Sciatic nerve (tissue), 2 donors: ENCODE data around the gene PKP3. TPM values are rescaled to one million over a fixed set of nuclear protein-coding genes. Genes with fewer than 3 reads are reported as not detected.

Source experiments
- ATAC-seq: fragments of 200-7000 bp; cut with Tn5 transposase; one replicate; pipeline ENCODE4 v1.9.1; 2020; ENCODE audit warnings: mild to moderate bottlenecking, moderate library complexity
- DNase-seq: peaks from one replicate; pipeline ENCODE4 v3.0.0-alpha.2; 2020; ENCODE audit warnings: low spot score
- intact Hi-C: fragments of 100-400 bp; cut with DNase I; formaldehyde crosslinking; loops from one replicate; pipeline ENCODE4 v1.14.2; 2022
- total RNA-seq: library from RNA; stranded (reverse); fragmentation: NEBNext Ultra II Directional; extraction: Animal tissue kit (Norgen Biotek cat#: 25700); gene quantifications from one replicate; pipeline ENCODE4 v1.2.1, GENCODE V29; 2021
- donor health status: DM: no; HTN: no; CAD: no.
- donor health status: DM: no; HTN: no; CAD: no.

Gene PKP3
- total RNA-seq, 1 donor from 2014 or later, result 0.49 TPM

DNA sequence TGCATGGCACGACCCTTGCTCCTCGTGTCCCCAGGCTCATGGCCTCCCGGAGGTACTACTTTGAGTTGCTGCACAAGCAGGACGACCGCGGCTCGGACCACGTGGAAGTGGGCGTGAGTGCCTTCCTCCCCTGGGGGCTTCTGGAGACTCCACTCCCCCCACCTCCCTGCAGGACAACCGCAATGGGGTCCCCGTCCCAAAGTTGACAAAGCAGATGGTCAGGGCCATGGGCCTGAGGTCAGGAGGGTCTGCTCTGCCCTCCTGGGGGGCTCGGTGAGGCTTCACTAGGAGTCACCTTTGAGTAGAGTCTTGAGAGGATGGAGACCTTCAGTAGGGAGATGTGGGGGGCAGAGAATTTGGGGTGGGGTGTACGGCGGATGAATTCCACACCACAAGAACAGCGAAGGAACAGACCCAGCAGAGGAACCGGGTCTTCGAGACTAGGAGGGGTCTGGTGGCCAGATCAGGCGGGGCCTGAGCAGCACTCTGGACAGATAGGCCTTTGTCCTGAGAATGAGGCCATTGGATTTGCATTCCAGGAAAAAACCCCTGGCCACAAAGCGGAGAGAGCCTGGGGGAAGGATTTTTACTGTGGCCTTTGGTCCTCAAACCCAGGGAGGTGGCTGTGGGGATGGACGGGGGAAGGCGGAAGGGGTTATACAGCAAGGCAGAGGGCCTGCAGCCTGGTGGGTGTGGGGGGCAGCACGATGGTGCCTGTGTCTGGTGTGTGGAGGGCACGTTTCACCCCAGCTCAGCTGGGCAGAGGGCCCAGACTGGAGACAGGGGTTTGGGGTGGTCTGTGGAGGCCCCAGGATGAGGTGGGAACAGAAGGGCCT, 20.1 kb upstream of the PKP3 start:
- intact Hi-C loops, result no loop called here
- DNase-seq, result no peak
- ATAC-seq, result peak; percentile 77

DNA sequence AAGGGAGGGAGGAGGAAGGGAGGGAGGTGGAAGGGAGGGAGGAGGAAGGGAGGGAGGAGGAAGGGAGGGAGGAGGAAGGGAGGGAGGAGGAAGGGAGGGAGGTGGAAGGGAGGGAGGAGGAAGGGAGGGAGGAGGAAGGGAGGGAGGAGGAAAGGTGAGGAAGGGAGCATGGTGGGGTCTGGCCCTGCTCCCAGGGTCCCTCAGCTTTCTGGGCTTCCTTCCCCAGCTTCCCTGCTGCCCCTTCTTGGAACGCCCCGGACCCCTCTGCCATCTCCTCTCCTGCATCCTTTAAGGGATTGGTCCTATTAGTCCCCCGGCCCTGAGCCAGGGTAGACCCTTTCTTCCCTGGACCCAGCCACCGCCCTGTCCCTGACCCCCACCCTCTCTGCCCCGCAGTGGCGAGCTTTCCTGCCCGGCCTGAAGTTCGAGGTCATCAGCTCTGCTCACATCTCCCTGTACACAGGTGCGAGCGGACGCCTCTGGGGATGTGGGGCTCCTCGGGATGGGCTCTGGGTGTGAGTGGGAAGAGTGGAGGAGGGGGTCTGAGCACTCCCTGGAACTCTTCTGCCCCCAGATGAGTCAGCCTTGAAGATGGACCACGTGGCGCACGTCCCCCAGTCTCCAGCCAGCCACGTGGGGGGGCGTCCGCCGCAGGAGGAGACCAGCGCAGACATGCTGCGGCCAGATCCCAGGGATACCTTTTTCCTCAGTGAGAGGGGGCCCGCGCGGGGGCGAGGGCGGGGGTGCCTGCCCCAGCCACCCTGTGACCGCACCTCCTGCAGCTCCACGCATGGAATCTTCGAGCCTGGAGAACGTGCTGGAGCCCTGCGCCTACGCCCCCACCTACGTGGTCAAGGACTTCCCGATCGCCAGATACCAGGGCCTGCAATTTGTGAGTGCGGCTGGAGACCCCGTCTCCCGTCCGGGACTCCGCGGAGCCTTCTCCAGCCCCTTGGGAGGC, 18.7 kb upstream of the PKP3 start:
- DNase-seq (no peak), ATAC-seq (no peak)
- intact Hi-C loops, result no loop called here

DNA sequence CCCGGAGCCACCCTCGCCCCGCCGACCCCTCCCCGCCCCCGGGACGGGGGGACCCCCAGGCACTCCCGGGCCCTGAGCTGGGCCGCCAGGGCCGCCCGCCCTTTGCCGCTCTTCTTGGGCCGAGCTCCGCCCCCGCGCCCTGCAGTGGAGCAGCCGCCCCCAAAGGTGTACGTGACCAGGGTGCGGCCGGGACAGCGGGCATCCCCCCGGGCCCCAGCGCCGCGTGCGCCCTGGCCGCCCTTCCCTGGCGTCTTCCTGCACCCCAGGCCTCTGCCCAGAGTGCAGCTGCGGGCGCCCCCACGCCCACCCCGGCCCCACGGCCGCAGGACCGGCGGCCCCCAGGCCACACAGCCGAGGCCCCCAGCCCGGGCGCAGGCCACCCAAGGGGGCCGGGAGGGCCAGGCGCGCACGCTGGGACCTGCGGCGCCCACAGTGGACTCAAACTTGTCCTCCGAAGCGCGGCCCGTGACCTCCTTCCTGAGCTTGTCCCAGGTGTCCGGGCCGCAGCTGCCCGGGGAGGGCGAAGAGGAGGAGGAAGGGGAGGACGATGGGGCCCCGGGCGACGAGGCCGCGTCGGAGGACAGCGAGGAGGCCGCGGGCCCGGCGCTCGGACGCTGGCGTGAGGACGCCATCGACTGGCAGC, 17.4 kb upstream of the PKP3 start:
- no peak for DNase-seq
- intact Hi-C loops, result no loop called here
- ATAC-seq, result no peak

DNA sequence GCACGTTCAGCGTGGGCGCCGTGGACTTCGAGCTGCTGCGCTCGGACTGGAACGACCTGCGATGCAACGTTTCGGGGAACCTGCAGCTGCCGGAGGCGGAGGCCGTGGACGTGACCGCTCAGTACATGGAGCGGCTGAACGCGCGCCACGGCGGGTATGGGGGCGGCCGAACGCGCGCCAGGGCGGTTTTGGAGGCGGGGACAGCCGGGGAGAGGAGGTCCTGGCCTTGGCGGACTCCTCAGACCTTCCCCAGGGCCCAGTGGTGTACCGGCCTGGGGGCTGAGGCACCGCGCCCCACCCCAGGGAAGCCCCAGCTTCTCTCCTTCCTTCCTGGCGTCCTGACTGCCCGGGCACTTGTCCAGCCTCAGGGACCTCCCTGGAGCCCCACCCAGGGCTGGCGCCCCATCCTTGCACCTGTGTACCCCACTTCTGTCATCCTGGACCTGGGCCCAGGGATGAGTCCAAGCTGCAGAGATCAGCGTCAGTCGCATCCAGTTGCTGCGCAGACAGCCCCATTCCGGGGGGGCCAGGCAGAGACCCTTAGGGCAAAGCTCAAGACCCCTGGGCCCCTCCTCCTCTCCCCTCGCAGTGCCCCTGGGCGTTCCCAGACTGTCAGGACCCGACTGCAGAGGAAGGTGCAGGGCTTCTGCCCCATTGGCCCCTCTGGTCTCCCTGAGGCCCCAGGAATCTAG, 16.7 kb upstream of the PKP3 start:
- DNase-seq (no peak), ATAC-seq (no peak)
- intact Hi-C loops, result no loop called here

DNA sequence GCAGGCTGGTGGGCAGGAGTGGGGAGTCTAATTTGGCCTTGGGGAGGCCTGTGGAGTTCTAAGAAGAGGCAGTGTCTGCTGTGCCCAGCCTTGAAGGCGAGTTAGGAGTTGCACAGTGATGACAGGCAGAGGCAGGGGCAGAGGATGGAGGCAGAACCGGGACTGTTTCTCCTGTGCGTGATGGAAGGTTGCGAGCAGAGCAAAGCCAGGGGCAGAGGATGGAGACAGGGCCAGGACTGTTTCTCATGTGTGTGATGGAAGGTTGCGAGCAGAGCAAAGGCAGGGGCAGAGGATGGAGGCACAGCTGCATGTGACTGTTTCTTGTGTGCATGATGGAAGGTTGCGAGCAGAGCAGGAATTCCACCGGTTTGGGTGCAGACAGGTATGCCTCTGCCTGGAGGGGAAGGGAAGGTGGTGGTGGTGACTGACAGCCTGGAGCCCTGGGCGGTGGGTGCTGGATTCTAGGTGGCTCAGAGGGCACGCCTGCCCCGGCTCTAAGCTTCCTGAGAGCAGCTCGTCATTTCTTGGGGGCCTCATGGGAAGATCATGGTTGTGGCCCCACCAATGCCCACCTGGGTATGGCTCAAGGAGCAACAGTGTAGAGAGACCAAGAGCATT, 16.0 kb upstream of the PKP3 start:
- intact Hi-C loops, result no loop called here
- no peak for ATAC-seq
- DNase-seq, result no peak

DNA sequence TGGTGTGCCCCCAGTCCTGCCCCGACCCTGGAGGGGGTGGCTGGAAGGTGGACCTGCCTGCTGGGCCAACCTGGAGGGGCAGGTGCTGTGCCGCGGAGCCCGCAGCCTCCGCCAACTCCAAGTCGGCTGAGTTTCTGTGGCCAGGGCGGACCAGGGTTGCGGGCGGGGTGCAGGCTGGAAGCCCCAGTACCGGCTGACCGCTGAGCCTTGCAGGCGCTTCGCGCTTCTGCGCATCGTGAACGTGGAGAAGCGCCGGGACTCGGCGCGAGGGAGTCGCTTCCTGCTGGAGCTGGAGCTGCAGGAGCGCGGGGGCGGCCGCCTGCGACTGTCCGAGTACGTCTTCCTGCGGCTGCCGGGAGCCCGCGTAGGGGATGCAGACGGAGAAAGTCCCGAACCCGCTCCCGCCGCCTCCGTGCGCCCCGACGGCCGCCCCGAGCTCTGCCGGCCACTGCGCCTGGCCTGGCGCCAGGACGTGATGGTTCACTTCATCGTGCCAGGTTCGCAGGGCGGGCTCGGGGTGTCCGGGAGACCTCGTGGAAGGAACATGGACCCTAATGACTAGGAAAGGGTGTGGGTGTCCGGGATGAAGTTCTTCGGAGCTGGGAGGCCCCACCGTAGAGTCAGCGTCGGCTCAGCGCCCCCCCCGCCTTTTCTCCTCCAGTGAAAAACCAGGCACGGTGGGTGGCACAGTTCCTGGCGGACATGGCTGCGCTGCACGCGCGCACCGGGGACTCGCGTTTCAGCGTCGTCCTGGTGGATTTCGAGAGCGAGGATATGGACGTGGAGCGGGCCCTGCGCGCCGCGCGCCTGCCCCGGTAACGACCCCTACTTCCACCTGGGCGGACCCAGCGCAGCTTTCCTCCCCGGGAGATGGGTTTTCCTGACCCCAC, 14.6 kb upstream of the PKP3 start:
- intact Hi-C loops, result no loop called here
- DNase-seq (no peak), ATAC-seq (no peak)

DNA sequence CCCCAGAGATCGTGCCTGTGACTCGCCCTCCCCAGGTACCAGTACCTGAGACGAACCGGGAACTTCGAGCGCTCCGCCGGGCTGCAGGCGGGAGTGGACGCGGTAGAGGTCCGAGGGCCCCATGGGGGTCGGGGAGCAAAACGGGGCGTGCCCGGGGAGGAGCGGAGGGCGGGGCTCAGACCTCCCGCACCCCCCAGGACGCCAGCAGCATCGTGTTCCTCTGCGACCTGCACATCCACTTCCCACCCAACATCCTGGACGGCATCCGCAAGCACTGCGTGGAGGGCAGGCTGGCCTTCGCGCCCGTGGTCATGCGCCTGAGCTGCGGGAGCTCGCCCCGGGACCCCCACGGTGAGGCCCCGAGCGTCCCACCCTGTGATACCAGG, 13.9 kb upstream of the PKP3 start:
- no peak for DNase-seq
- intact Hi-C loops, result no loop called here
- no peak for ATAC-seq

DNA sequence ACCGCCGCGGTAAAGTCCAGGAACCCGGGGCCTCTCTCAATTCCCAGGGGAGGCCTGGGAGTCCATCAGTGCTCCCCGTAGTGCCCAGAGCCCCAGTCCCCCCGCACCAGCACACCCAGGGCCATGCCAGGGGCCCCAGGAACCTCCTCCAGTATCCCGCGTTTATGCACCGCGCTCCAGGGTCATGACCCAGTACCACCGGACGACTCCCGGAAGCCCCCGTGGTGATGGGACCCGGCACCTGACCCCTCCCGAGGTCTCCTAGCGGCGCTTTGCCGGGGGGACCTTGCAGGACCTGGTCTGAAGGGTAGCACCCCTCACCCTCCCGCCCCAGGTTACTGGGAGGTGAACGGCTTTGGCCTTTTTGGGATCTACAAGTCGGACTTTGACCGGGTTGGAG, 13.5 kb upstream of the PKP3 start:
- no peak for DNase-seq
- ATAC-seq, result no peak
- intact Hi-C loops, result no loop called here

DNA sequence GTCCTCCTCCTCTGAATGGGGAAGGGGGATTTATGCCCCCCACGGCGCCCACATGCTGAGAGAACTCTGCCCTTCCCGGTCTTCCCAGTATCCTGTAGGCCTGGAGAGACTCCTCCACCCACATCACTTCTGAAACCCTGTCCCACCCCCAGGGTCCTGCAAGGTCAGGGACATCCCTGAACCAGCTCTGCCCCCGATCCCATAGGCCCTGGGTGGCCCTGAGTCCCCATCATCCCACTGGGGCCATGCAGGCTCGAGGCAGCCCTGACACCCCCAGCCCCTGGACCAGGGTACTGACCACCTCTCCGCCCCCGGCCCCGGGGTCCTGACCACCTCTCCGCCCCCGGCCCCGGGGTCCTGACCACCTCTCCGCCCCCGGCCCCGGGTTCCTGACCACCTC, 13.0 kb upstream of the PKP3 start:
- intact Hi-C loops, result no loop called here
- DNase-seq (no peak), ATAC-seq (no peak)

DNA sequence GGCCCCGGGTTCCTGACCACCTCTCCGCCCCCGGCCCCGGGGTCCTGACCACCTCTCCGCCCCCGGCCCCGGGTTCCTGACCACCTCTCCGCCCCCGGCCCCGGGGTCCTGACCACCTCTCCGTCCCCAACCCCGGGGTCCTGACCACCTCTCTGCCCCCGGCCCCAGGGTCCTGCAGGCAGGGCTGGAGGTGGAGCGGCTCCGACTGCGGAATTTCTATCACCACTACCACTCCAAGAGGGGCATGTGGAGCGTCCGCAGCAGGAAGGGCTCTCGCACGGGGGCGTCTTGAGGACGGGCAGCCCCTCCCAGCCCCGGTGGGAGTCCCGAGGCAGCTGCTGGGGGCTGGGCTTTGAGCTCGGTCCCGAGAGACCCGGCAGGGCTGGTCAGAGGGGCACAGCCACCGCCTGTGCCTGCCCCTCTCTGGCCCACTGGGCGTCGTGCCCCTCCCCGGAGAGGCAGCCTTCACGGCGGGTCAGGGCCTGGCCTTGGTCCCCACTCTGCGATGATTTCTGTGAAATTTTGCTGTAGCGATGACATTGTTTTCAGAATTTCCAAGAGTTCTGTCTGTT, 12.4 kb upstream of the PKP3 start:
- intact Hi-C loops, result no loop called here
- no peak for ATAC-seq
- no peak for DNase-seq

DNA sequence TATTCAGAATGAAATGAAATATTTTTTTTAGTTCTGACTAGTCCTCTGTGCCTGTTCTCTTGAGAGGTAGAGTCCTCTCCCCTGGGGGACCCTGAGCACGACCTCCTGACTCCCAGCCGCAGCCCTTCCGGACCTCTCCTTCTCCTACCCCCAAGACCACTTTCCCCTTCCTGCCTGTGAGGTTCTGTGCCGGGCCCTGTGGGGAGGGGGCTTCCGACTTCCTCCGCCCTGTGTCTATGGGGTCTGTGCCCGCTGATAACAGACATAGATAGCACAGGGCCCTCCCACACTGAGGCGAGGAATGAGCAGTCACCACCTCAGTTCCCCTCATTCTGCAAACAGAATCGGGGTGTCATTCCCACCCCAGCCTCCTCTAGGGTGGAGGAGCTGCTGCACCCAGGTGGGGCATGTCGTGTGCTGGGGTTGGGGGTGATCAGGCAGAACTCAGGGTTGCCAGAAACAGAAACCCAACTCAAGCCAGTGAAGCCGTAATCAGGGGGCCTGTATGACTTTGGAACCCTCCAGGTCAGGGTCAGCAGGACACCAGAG, 11.9 kb upstream of the PKP3 start:
- DNase-seq (no peak), ATAC-seq (no peak)
- intact Hi-C loops, result no loop called here

DNA sequence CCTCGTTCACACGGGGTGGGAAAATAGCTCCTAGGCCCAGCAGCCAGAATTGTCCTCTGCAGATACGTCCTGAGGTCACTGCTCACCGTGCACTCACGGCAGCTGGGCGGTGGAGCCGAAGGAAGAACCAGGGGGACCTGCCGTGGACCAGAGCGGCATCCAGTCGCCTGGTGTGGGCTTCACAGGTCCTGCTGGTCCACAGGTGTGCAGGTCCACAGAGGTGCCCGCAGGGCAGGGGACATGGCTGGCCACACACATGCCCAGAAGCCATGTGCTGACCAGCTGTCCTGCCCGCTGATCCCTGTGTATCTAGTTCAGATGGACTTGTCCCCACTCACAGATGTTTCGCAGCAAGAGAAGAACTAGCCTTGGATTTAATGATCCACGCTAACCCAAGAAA, 10.6 kb upstream of the PKP3 start:
- ATAC-seq (no peak), DNase-seq (no peak)
- intact Hi-C loops, result no loop called here

DNA sequence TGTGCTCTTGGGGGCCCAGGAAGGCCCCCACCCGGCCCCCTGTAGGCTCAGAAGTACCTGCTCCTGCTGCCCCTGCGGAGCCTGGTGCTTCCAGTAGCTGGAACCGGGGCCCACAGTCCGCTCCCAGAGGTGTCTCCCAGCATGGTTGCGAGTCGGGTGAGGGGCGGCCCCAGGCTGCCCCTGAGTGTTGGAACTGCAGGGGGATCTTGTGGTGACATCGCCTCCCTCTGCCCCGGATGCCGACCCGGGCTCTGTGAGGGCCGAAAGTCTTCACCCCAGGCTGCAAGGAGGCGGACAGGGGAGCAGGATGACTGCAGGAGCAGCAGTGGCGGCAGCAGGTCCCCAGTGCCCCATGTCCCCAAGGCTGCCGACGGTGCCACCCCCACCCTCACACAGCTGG, 9.5 kb upstream of the PKP3 start:
- ATAC-seq, result no peak
- no peak for DNase-seq
- intact Hi-C loops, result no loop called here

DNA sequence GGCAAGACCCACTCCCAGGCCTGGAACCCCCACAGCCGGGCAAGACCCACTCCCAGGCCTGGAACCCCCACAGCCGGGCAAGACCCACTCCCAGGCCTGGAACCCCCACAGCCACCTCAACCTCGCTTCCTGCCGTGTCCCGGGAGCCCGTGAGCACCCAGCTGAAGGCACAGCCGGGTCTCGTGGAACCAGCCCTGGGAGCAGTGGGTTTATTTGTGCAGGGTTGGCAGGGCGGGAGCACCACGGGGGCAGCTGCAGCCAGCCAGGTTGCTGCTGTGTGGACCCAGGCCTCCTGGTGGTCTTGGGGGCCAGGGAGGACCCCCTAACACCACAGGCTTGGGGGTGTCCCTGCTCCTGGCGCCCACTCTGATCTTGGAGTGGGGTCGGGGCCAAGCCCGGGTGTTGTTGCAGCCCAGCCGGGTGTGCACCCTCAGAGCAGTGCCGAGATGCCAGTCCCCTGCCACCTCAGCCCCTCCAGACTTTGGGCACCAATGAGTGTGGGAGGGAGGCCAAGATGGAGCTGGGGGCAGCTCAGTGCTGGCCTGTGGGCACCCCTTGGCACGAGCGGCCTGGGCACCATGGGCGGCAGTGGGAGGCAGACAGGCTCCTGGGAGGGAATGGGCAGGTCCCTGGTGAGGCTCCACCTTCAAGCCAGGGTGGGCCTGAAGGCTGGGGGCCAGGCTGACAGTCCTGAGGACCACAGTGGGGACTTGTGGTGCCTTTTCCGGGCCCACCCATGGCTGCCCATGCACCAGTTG, 8.2 kb upstream of the PKP3 start:
- no peak for ATAC-seq
- intact Hi-C loops, result no loop called here

DNA sequence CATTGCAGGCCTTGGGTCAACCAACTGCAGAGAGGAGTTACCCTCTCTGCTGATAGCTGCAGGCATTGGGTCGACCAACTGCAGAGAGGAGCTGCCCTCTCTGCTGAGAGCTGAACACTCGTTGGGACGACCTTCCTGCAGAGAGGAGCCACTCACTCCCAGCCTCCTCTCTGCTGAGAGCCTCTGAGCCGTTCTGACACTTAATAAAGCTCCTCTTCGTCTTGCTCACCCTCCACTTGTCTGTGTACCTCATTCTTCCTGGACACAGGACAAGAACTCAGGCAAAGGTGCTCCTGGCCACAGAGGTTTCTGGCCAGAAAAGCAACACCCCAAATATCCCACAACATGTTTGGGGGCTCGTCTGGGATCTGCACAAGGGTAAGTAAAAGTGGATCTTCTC, 7.5 kb upstream of the PKP3 start:
- no peak for ATAC-seq
- intact Hi-C loops, result no loop called here

More for the DNA sequence above, 8.2 kb upstream of the PKP3 start:
- DNase-seq, result no peak

DNA sequence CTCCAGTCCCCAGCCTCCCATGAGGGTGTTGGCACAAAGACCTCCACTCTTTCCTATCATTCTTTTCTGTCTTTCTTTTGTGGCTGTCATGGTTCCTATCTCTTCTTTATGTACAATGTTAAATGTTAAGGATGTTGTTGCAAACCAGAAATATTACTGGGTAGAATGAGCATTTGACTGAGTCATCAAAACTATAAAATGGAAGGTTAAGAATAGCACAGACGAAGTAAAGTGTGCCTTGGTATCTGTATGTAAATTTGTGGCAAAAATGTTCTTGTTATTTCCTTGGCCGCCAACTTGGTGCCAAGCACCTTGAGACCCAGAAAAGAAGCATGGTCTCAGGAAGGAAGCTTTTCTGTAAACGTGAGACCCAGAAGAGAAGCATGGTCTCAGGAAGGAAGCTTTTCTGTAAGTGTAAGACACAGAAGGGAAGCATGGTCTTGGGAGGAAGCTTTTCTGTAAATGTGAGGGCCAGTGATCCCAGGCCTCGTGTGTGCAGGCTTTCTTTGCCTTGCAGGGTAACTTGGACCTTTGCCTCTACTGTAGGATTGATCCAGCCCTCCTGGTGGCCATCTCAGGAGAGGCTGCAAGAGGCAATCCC, 6.7 kb upstream of the PKP3 start:
- intact Hi-C loops, result no loop called here
- DNase-seq, result no peak
- no peak for ATAC-seq

More for the DNA sequence above, 7.5 kb upstream of the PKP3 start:
- no peak for DNase-seq
